Stomach smooth muscle (tissue), 2 donors: ENCODE data around the gene PARD3B.

Experiments used
- H3K27ac ChIP-seq: one replicate; pipeline ENCODE4 v1.7.0; 2013; ENCODE audit warnings: mild to moderate bottlenecking, low read length, inconsistent platforms
- H3K27me3 ChIP-seq, 2 donors: one replicate each; pipeline ENCODE4 v1.7.0; 2013; ENCODE audit warnings: low read length in 2 of 2; ENCODE audit not compliant: insufficient read depth in 2 of 2, control insufficient read depth in 1 of 2
- H3K36me3 ChIP-seq, 2 donors: one replicate each; pipeline ENCODE4 v1.7.0; 2013; ENCODE audit warnings: low read length in 2 of 2; ENCODE audit not compliant: control insufficient read depth in 2 of 2, insufficient read depth in 2 of 2
- H3K4me1 ChIP-seq: one replicate; pipeline ENCODE4 v1.7.0; 2013; ENCODE audit warnings: low read length; ENCODE audit not compliant: control insufficient read depth, insufficient read depth
- H3K4me3 ChIP-seq, 2 donors: one replicate each; pipeline ENCODE4 v1.7.0; 2013; ENCODE audit warnings: low read length in 2 of 2
- H3K9ac ChIP-seq, 2 donors: one replicate each; pipeline ENCODE4 v1.7.0; 2013; ENCODE audit warnings: low read length in 2 of 2, mild to moderate bottlenecking in 1 of 2
- H3K9me3 ChIP-seq, 2 donors: one replicate each; pipeline ENCODE4 v1.7.0; 2013; ENCODE audit warnings: low read length in 2 of 2; ENCODE audit not compliant: control insufficient read depth in 2 of 2
- donor health status: healthy.
- donor health status: Pancreatic carcinoma.

PARD3B gene

DNA sequence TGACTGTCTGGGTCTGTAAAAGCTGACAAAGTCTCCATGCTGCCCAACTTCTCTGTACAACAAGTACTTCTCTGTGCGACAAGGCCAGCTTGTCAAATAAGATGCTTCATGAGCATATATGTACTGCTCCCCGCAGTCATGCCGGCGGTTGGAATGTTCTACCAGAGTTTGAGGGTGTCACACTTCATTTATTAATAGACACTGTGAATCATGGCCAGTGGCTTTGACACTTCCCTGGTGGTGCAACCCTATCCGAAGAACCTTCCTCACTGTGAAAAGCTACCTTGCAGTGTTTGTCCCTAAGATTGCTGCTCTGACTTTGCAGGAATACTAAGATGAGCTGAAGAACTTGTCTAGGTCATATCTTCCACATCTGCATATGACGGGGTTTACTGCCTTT lies 1016.2 kb downstream of the PARD3B start:
- Histone ChIP-seq H3K4me1 (no peaks in the 10 kb centered on the region), H3K9ac (no peak overlapping the region), H3K36me3 (peaks cover 0 to 4% of the 10 kb centered on the region in 2 donors), H3K27me3 (no peaks in the 10 kb centered on the region), H3K4me3 (no peak overlapping the region), H3K9me3 (no peaks in the 10 kb centered on the region), H3K27ac (no peak overlapping the region)

DNA sequence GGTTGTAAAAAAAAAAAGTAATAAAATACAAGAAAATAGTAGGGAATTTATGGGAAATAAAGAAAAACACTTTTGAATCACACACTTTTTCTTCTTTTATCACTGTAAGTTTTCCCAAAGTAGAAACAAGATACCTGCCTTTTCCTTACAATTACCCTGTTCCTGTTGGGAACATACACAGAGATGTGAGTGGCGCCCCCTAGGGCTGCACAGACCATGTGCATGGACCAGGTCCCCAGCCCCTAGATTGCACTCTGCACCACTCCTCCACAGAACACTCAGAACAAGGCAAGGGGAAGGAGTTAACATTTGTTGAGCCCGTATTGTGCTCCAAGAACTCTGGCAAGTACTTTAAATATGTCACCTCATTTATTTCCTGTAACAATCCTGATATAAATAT lies 1018.4 kb downstream of the PARD3B start:
- Histone ChIP-seq H3K36me3 (no peaks in the 10 kb centered on the region), H3K27ac (no peak overlapping the region), H3K4me3 (no peak overlapping the region), H3K4me1 (no peaks in the 10 kb centered on the region), H3K9me3 (no peaks in the 10 kb centered on the region), H3K27me3 (no peaks in the 10 kb centered on the region), H3K9ac (no peak overlapping the region)

GRCh38 chr2:205564346-205565141 lies 1019.3 kb downstream of the PARD3B start:
- H3K27me3 ChIP-seq: no peaks in the 10 kb centered on the region
- H3K36me3 ChIP-seq: no peaks in the 10 kb centered on the region
- no peaks in the 10 kb centered on the region for H3K4me1 ChIP-seq
- H3K9me3 ChIP-seq: no peaks in the 10 kb centered on the region
- no peak overlapping the region for H3K27ac ChIP-seq
- no peak overlapping the region for H3K9ac ChIP-seq
- no peak overlapping the region for H3K4me3 ChIP-seq

GRCh38 chr2:205565142-205565522 lies 1019.9 kb downstream of the PARD3B start:
- Histone ChIP-seq H3K27me3 (no peaks in the 10 kb centered on the region), H3K9ac (no peak overlapping the region), H3K4me3 (no peak overlapping the region), H3K36me3 (no peaks in the 10 kb centered on the region), H3K27ac (no peak overlapping the region), H3K4me1 (no peaks in the 10 kb centered on the region), H3K9me3 (no peaks in the 10 kb centered on the region)

GRCh38 chr2:205566606-205567168 lies 1021.4 kb downstream of the PARD3B start:
- H3K9ac ChIP-seq: no peak overlapping the region
- H3K4me1 ChIP-seq: no peaks in the 10 kb centered on the region
- no peaks in the 10 kb centered on the region for H3K36me3 ChIP-seq
- no peaks in the 10 kb centered on the region for H3K9me3 ChIP-seq
- H3K27me3 ChIP-seq: no peaks in the 10 kb centered on the region
- no peak overlapping the region for H3K4me3 ChIP-seq
- no peak overlapping the region for H3K27ac ChIP-seq

GRCh38 chr2:205568620-205569019 lies 1023.3 kb downstream of the PARD3B start:
- no peak overlapping the region for H3K4me3 ChIP-seq
- no peaks in the 10 kb centered on the region for H3K4me1 ChIP-seq
- H3K36me3 ChIP-seq: no peaks in the 10 kb centered on the region
- H3K27me3 ChIP-seq: no peaks in the 10 kb centered on the region
- H3K27ac ChIP-seq: no peak overlapping the region
- H3K9ac ChIP-seq: no peak overlapping the region
- no peaks in the 10 kb centered on the region for H3K9me3 ChIP-seq

- Histone ChIP-seq H3K27me3 (no peaks in the 10 kb centered on the region), H3K27ac (no peak overlapping the region), H3K4me1 (no peaks in the 10 kb centered on the region), H3K36me3 (no peaks in the 10 kb centered on the region), H3K9ac (no peak overlapping the region), H3K9me3 (no peaks in the 10 kb centered on the region), H3K4me3 (no peak overlapping the region)
These were observed 1025.4 kb downstream of the PARD3B start for GRCh38 chr2:205570648-205571047.

- no peak overlapping the region for H3K9ac ChIP-seq
- no peaks in the 10 kb centered on the region for H3K27me3 ChIP-seq
- H3K9me3 ChIP-seq: no peaks in the 10 kb centered on the region
- H3K36me3 ChIP-seq: no peaks in the 10 kb centered on the region
- no peak overlapping the region for H3K4me3 ChIP-seq
- no peaks in the 10 kb centered on the region for H3K4me1 ChIP-seq
- no peak overlapping the region for H3K27ac ChIP-seq
These were observed 1026.2 kb downstream of the PARD3B start for GRCh38 chr2:205571360-205571959.

DNA sequence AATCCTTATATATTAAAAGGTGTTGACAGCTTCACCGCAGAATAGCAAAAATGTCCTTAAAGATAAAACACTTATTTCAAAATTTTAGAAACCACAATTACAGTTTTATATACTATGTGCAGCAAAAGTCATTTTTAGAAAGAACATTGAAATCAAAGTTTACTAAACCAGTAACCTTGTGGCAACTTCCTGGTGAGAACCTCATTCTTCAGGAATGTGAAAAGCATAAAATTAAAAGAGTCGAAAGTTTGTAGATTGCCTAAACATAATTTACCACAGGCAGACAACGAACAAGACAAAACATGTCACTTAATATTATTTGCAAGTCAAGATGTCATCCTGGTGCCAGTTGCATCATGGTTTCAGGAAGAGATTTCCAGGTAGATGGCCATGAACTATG lies 1028.7 kb downstream of the PARD3B start:
- Histone ChIP-seq H3K4me1 (no peaks in the 10 kb centered on the region), H3K27ac (no peak overlapping the region), H3K27me3 (no peaks in the 10 kb centered on the region), H3K36me3 (no peaks in the 10 kb centered on the region), H3K9ac (no peak overlapping the region), H3K9me3 (no peaks in the 10 kb centered on the region), H3K4me3 (no peak overlapping the region)

- H3K36me3 ChIP-seq: no peaks in the 10 kb centered on the region
- no peaks in the 10 kb centered on the region for H3K27me3 ChIP-seq
- no peak overlapping the region for H3K4me3 ChIP-seq
- no peaks in the 10 kb centered on the region for H3K4me1 ChIP-seq
- no peak overlapping the region for H3K27ac ChIP-seq
- no peaks in the 10 kb centered on the region for H3K9me3 ChIP-seq
- H3K9ac ChIP-seq: no peak overlapping the region
These were observed 1034.1 kb downstream of the PARD3B start for GRCh38 chr2:205579335-205579734.
